DOHH2 (cell line): ENCODE results near the gene COASY.

ENCODE experiments used
- H3F3A ChIP-seq: fragments of 200-600 bp; sonication (generic), shearing (Covaris generic); 2 replicates; pipeline ENCODE4 v1.6.0; 2016; ENCODE audit warnings: antibody characterized with exemption, mild to moderate bottlenecking; ENCODE audit not compliant: control insufficient read depth, insufficient read depth
- H3K27ac ChIP-seq: fragments of 200-600 bp; sonication (generic); 2 replicates; pipeline ENCODE4 v1.5.1; 2014; ENCODE audit warnings: low read depth, mild to moderate bottlenecking, low read length, moderate library complexity
- H3K27me3 ChIP-seq: fragments of 200-600 bp; sonication (generic); 2 replicates; pipeline ENCODE4 v1.6.1; 2014; ENCODE audit warnings: mild to moderate bottlenecking, low read length, mixed read lengths; ENCODE audit not compliant: control insufficient read depth
- H3K36me3 ChIP-seq: fragments of 200-600 bp; sonication (generic); 2 replicates; pipeline ENCODE4 v1.6.1; 2014; ENCODE audit warnings: mild to moderate bottlenecking, low read length, moderate library complexity, mixed read lengths; ENCODE audit not compliant: control insufficient read depth
- H3K4me1 ChIP-seq: fragments of 200-600 bp; sonication (generic); 2 replicates; pipeline ENCODE4 v1.6.1; 2014; ENCODE audit warnings: mild to moderate bottlenecking, low read length, mixed read lengths; ENCODE audit not compliant: control insufficient read depth
- H3K4me2 ChIP-seq: fragments of 200-600 bp; sonication (generic); 2 replicates; pipeline ENCODE4 v1.6.0; 2014; ENCODE audit warnings: mild to moderate bottlenecking, low read length, moderate library complexity
- H3K4me3 ChIP-seq: fragments of 200-600 bp; sonication (generic); 2 replicates; pipeline ENCODE4 v1.5.1; 2014; ENCODE audit warnings: mild to moderate bottlenecking, low read length, mixed read lengths
- H3K79me2 ChIP-seq: fragments of 200-600 bp; sonication (generic); 2 replicates; pipeline ENCODE4 v1.6.1; 2014; ENCODE audit warnings: mild to moderate bottlenecking, low read length, mixed read lengths; ENCODE audit not compliant: control insufficient read depth
- H3K9me2 ChIP-seq: fragments of 200-600 bp; sonication (generic); replicated peaks from 2 replicates; pipeline ENCODE4 v1.6.1; 2014; ENCODE audit warnings: mild to moderate bottlenecking, low read length, mixed read lengths; ENCODE audit not compliant: control insufficient read depth
- H3K9me3 ChIP-seq: fragments of 200-600 bp; sonication (generic); 2 replicates; pipeline ENCODE4 v1.6.1; 2014; ENCODE audit warnings: antibody characterized with exemption, low read length, mixed read lengths; ENCODE audit not compliant: control insufficient read depth, insufficient read depth
- H4K20me1 ChIP-seq: fragments of 200-600 bp; sonication (generic); 2 replicates; pipeline ENCODE4 v1.6.0; 2014; ENCODE audit warnings: low read depth, mild to moderate bottlenecking, antibody characterized with exemption, low read length, moderate library complexity; ENCODE audit not compliant: control insufficient read depth, insufficient read depth
- CTCF ChIP-seq: fragments of 200-600 bp; sonication (generic); IDR thresholded peaks from one replicate; pipeline ENCODE4 v1.5.1; 2014; ENCODE audit warnings: antibody characterized with exemption, mild to moderate bottlenecking, low read depth, low read length; ENCODE audit not compliant: poor library complexity, severe bottlenecking
- EZH2phosphoT487 ChIP-seq: fragments of 200-600 bp; sonication (generic); IDR thresholded peaks from 2 replicates; pipeline ENCODE4 v1.6.1; 2017; ENCODE audit warnings: borderline replicate concordance, mild to moderate bottlenecking, antibody characterized with exemption, low read length, moderate library complexity, mixed read lengths

COASY gene

DNA sequence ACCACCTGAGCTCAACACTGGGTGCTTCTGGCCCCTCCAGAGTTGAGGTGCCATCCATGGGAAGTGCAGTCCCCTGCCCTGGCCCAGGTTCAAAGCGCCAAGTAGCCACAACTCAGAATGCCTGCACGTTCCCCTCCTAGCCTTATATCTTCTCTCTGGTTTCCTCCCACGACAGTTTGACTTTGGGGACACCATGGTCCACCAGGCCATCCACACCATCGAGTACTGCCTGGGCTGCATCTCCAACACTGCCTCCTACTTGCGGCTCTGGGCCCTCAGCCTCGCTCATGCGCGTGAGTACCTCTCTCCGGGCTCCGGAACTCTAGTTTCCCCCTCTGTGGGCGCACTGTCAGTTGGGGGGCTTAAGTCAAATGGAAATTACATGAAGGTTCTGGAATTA lies 48.3 kb upstream of the COASY start:
- TF ChIP-seq CTCF (no peak), EZH2phosphoT487 (no peak)
- Histone ChIP-seq H3K4me1 (0 out of 2 replicates have a peak, but pooled peaks cover 2% of the 10 kb centered on the region), H3K9me2 (no peaks in the 10 kb centered on the region), H3K27ac (no peak overlapping the region), H3K9me3 (no peaks in the 10 kb centered on the region), H3K27me3 (peaks cover 45% of the 10 kb centered on the region), H3K36me3 (no peaks in the 10 kb centered on the region), H3K4me3 (no peak overlapping the region), H3F3A (no peaks in the 10 kb centered on the region), H4K20me1 (no peaks in the 10 kb centered on the region), H3K4me2 (no peak overlapping the region), H3K79me2 (no peaks in the 10 kb centered on the region)

DNA sequence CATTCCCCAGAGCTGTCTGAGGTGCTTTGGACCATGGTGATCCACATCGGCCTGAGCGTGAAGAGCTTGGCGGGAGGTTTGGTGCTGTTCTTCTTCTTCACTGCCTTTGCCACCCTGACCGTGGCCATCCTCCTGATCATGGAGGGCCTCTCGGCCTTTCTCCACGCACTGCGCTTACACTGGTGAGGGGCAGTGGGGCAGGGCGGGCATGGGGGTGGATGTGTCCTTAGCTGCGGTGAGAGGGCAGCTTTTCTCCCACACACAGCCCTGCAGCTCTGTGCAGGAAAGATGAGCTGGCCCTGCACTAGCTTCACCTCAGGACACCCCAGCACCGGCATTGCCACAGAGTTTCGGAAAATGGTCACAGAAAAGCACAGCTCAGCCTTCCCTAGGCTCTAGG lies 47.7 kb upstream of the COASY start:
- no peak for TF ChIP-seq CTCF
- no peak for TF ChIP-seq EZH2phosphoT487
- no peaks in the 10 kb centered on the region for H3K9me2 ChIP-seq
- H4K20me1 ChIP-seq, result no peaks in the 10 kb centered on the region
- H3K9me3 ChIP-seq, result no peaks in the 10 kb centered on the region
- peaks cover 45% of the 10 kb centered on the region for H3K27me3 ChIP-seq
- no peak overlapping the region for H3K4me2 ChIP-seq
- 0 out of 2 replicates have a peak, but pooled peaks cover 2% of the 10 kb centered on the region for H3K4me1 ChIP-seq
- no peaks in the 10 kb centered on the region for H3F3A ChIP-seq
- H3K27ac ChIP-seq, result no peak overlapping the region
- H3K36me3 ChIP-seq, result no peaks in the 10 kb centered on the region
- no peak overlapping the region for H3K4me3 ChIP-seq
- no peaks in the 10 kb centered on the region for H3K79me2 ChIP-seq

GRCh38 chr17:42514867-42515266 lies 47.1 kb upstream of the COASY start:
- H3K36me3 ChIP-seq, result no peaks in the 10 kb centered on the region
- no peaks in the 10 kb centered on the region for H3K9me2 ChIP-seq
- H3F3A ChIP-seq, result no peaks in the 10 kb centered on the region
- no peak for TF ChIP-seq CTCF
- no peak for TF ChIP-seq EZH2phosphoT487
- H3K4me3 ChIP-seq, result no peak overlapping the region
- 0 out of 2 replicates have a peak, but pooled peaks cover 2% of the 10 kb centered on the region for H3K4me1 ChIP-seq
- H3K27me3 ChIP-seq, result peaks cover 45% of the 10 kb centered on the region
- H3K79me2 ChIP-seq, result no peaks in the 10 kb centered on the region
- H3K27ac ChIP-seq, result no peak overlapping the region
- H3K9me3 ChIP-seq, result no peaks in the 10 kb centered on the region
- H3K4me2 ChIP-seq, result no peak overlapping the region
- no peaks in the 10 kb centered on the region for H4K20me1 ChIP-seq

DNA sequence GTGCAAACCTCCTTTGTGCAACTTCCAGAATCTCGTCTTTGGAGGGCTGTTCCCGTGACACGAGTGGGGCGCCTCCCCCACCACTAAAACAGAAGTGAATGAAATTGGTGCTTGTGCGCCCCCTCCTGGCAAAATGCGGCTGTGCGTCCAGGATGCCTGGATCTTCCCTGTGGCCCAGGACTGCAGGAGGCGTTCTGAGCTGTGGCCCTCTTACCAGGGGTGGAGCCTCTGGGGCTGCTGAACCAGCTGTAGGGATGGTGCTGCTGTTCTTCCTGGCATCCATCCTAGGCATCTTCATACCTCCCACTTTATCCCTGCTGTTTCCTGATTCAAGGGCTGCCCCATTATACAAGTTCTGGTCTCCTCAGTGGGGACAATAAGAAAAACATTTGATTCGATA lies 44.4 kb upstream of the COASY start:
- H3F3A ChIP-seq, result no peaks in the 10 kb centered on the region
- H3K4me2 ChIP-seq, result no peak overlapping the region
- no peaks in the 10 kb centered on the region for H4K20me1 ChIP-seq
- TF ChIP-seq CTCF (peak; percentile 99), EZH2phosphoT487 (no peak)
- no peaks in the 10 kb centered on the region for H3K79me2 ChIP-seq
- H3K27me3 ChIP-seq, result peaks cover 39% of the 10 kb centered on the region
- H3K4me3 ChIP-seq, result no peak overlapping the region
- no peaks in the 10 kb centered on the region for H3K9me2 ChIP-seq
- H3K27ac ChIP-seq, result no peak overlapping the region
- no peaks in the 10 kb centered on the region for H3K36me3 ChIP-seq
- H3K9me3 ChIP-seq, result no peaks in the 10 kb centered on the region
- 0 out of 2 replicates have a peak, but pooled peaks cover 2% of the 10 kb centered on the region for H3K4me1 ChIP-seq
